K562 (cell line): Measurements from ENCODE around the gene SLC16A13. TPM values are rescaled to one million over a fixed set of nuclear protein-coding genes. Genes with fewer than 3 reads are reported as not detected.

Experiments
- ATAC-seq: fragments of 200-7000 bp; cut with Tn5 transposase; 3 replicates; pipeline ENCODE4 v1.9.1; 2020; ENCODE audit warnings: moderate library complexity
- Bru-seq: library from RNA; stranded (reverse); fragments of 400-500 nt; gene quantifications from one replicate; lab custom pipeline; 2021; lab: Mats Ljungman, UMichigan
- BruChase-seq, 2 experiments: library from RNA; stranded (reverse); fragments of 400-500 nt; gene quantifications; one replicate each; lab custom pipeline; 2021; lab: Mats Ljungman, UMichigan
- BruUV-seq: library from RNA; stranded (reverse); fragments of 400-500 nt; replicated peaks from 2 replicates; lab custom pipeline; 2021; lab: Mats Ljungman, UMichigan
- CTCF ChIA-PET: fragments of 300-600 bp; formaldehyde crosslinking; extraction: SDS; loops from one replicate; lab custom pipeline; 2021; ENCODE audit warnings: low intra/inter-chr PET ratio; lab: Yijun Ruan, JAX
- POLR2A ChIA-PET: fragments of 300-600, 350-650 bp; sonication (Branson Sonifier 250); formaldehyde crosslinking; extraction: SDS; loops from one replicate; lab custom pipeline; 2021; ENCODE audit warnings: antibody characterized with exemption, inconsistent platforms; lab: Yijun Ruan, JAX
- DNase-seq, 4 experiments: peaks; one replicate each; pipeline versions ENCODE4 v3.0.0 to v3.0.0-alpha.2; 2011 to 2018; ENCODE audit warnings: low spot score in 3 of 4, mixed read lengths in 3 of 4; ENCODE audit errors: extremely low read depth in 1 of 4
- FAIRE-seq: peaks from 2 replicates; lab custom pipeline; 2011; peaks lifted over from hg19 to GRCh38; lab: Jason Lieb, UNC
- H2AFZ ChIP-seq: 2 replicates; pipeline ENCODE4 v1.6.0; 2011; ENCODE audit warnings: low read depth, low read length, control low read depth, inconsistent platforms
- H3K27ac ChIP-seq: fragments of 200-600 bp; 3 replicates; pipeline ENCODE4 v1.8.0; 2011; ENCODE audit warnings: low read depth, mild to moderate bottlenecking, control low read depth, inconsistent platforms, low read length, moderate library complexity, mixed read lengths; ENCODE audit errors: extremely low read depth
- H3K27me3 ChIP-seq, 2 experiments: fragments of 300-600 bp in 1 of 2; 2 replicates in 1 of 2; 3 replicates in 1 of 2; pipeline versions ENCODE4 v1.6.0 to v1.8.0; 2011; ENCODE audit warnings: inconsistent platforms in 2 of 2, low read length in 2 of 2, mild to moderate bottlenecking in 1 of 2, mixed read lengths in 1 of 2, moderate library complexity in 1 of 2; ENCODE audit not compliant: control insufficient read depth in 2 of 2, insufficient read depth in 2 of 2
- H3K36me3 ChIP-seq: fragments of 300-600 bp; 3 replicates; pipeline ENCODE4 v1.8.0; 2011; ENCODE audit warnings: mild to moderate bottlenecking, low read length, inconsistent platforms; ENCODE audit not compliant: control insufficient read depth, insufficient read depth
- H3K4me1 ChIP-seq, 2 experiments: fragments of 200-600 bp in 1 of 2; replicated peaks in 1 of 2; 2 replicates in 1 of 2; 3 replicates in 1 of 2; pipeline versions ENCODE4 v1.5.1 to v1.8.0; 2011; ENCODE audit warnings: inconsistent platforms in 2 of 2, low read length in 2 of 2, mild to moderate bottlenecking in 1 of 2, mixed read lengths in 1 of 2, moderate library complexity in 1 of 2; ENCODE audit not compliant: control insufficient read depth in 2 of 2, insufficient read depth in 2 of 2
- H3K4me2 ChIP-seq: 2 replicates; pipeline ENCODE4 v1.6.1; 2011; ENCODE audit warnings: low read length, control low read depth, inconsistent platforms, mixed read lengths; ENCODE audit not compliant: insufficient read depth
- H3K4me3 ChIP-seq: fragments of 200-600 bp; sonication (generic), shearing (Covaris generic); 2 replicates; pipeline ENCODE4 v1.5.1; 2016; ENCODE audit warnings: control low read depth, inconsistent platforms
- H3K79me2 ChIP-seq: fragments of 200-600 bp; 3 replicates; pipeline ENCODE4 v1.8.0; 2011; ENCODE audit warnings: low read length, inconsistent platforms; ENCODE audit not compliant: control insufficient read depth, insufficient read depth
- H3K9ac ChIP-seq, 2 experiments: 2 replicates each; pipeline versions ENCODE4 v1.6.0 to v1.6.1; 2011; ENCODE audit warnings: low read depth in 2 of 2, low read length in 2 of 2, control low read depth in 1 of 2, inconsistent platforms in 1 of 2, mild to moderate bottlenecking in 1 of 2, mixed read lengths in 1 of 2; ENCODE audit not compliant: insufficient read depth in 1 of 2
- H3K9me1 ChIP-seq: one replicate; pipeline ENCODE4 v1.6.0; 2011; ENCODE audit warnings: inconsistent platforms, mild to moderate bottlenecking, low read length, moderate library complexity; ENCODE audit not compliant: control insufficient read depth, insufficient read depth
- H3K9me3 ChIP-seq: replicated peaks from 2 replicates; pipeline ENCODE4 v1.5.1; 2011; ENCODE audit warnings: low read depth, low read length, inconsistent platforms; ENCODE audit not compliant: control insufficient read depth, insufficient read depth
- H4K20me1 ChIP-seq: replicated peaks from 2 replicates; pipeline ENCODE4 v1.6.1; 2011; ENCODE audit warnings: low read length, inconsistent platforms, mixed read lengths; ENCODE audit not compliant: control insufficient read depth, insufficient read depth
- FOS ChIP-seq: IDR thresholded peaks from 3 replicates; pipeline ENCODE4 v1.6.1; 2011; ENCODE audit not compliant: insufficient read length; ENCODE audit errors: extremely low read depth
- FOXP1 ChIP-seq: sonication (generic); formaldehyde crosslinking; IDR thresholded peaks from 2 replicates; pipeline ENCODE4 v1.8.0; 2022; ENCODE audit warnings: mild to moderate bottlenecking, missing genetic modification reagents
- NCOR1 ChIP-seq: fragments of 450-650 bp; IDR thresholded peaks from 2 replicates; pipeline ENCODE4 v1.6.1; 2016; ENCODE audit warnings: mild to moderate bottlenecking, moderate library complexity
- POLR3G ChIP-seq: IDR thresholded peaks from 2 replicates; pipeline ENCODE4 v1.6.1; 2011; ENCODE audit not compliant: insufficient read length, insufficient replicate concordance; ENCODE audit errors: extremely low read depth
- RFX7 ChIP-seq: fragments of 250-450 bp; sonication (Bioruptor Pico); IDR thresholded peaks from 2 replicates; pipeline ENCODE4 v1.5.1; 2021; ENCODE audit warnings: mild to moderate bottlenecking
- TCF7 ChIP-seq: sonication (generic); IDR thresholded peaks from 2 replicates; pipeline ENCODE4 v1.6.1; 2016; ENCODE audit warnings: antibody characterized with exemption, borderline replicate concordance
- TEAD2 ChIP-seq: fragments of 450-650 bp; IDR thresholded peaks from 2 replicates; pipeline ENCODE4 v1.6.1; 2016; ENCODE audit warnings: missing genetic modification characterization, control low read depth, missing compliant biosample characterization
- WHSC1 ChIP-seq: IDR thresholded peaks from one replicate; pipeline ENCODE4 v1.6.1; 2012; ENCODE audit warnings: low read length, control low read depth, inconsistent platforms
- ZNF274 ChIP-seq: IDR thresholded peaks from 2 replicates; pipeline ENCODE4 v1.6.1; 2011; ENCODE audit warnings: low read depth, mild to moderate bottlenecking, low read length, moderate library complexity, borderline replicate concordance
- ZNF444 ChIP-seq: fragments of 250-450 bp; sonication (Bioruptor Pico); IDR thresholded peaks from 2 replicates; pipeline ENCODE4 v1.4.0; 2020; ENCODE audit warnings: mild to moderate bottlenecking, moderate library complexity
- ZNF780A ChIP-seq: fragments of 250-450 bp; sonication (Bioruptor Pico); IDR thresholded peaks from 2 replicates; pipeline ENCODE4 v1.5.0; 2021; ENCODE audit warnings: mild to moderate bottlenecking
- ZZZ3 ChIP-seq: fragments of 450-650 bp; IDR thresholded peaks from 2 replicates; pipeline ENCODE4 v1.6.1; 2016; ENCODE audit warnings: antibody characterized with exemption, mild to moderate bottlenecking, moderate library complexity
- WGBS: fragments of 100-300 bp; shearing (Covaris generic); methylation state at CpG from one replicate; pipeline ENCODE4 v1.1.6; 2016; ENCODE audit warnings: low coverage, mixed read lengths; ENCODE audit not compliant: insufficient coverage; ENCODE audit errors: missing lambda C conversion rate; 5-methylcytosine and 5-hydroxymethylcytosine counted together
- in situ Hi-C: fragments of 300-500 bp; cut with MboI; formaldehyde crosslinking; loops from 4 replicates; pipeline ENCODE4 v1.15.0; 2018; ENCODE audit warnings: inconsistent platforms, mixed read lengths
- intact Hi-C: fragments of 100-400 bp; cut with micrococcal nuclease; formaldehyde crosslinking; loops from 2 replicates; pipeline ENCODE4 v1.14.2; 2022
- long read RNA-seq, 3 experiments: library from polyadenylated mRNA in 2 of 3; library from RNA in 1 of 3; unstranded in 2 of 3; stranded (forward) in 1 of 3; transcript quantifications; one replicate each; pipeline ENCODE4 v2.0.0, GENCODE V29; 2019 to 2022
- polyA minus RNA-seq, 3 experiments: library from RNA; depleted of rRNA, polyadenylated mRNA; stranded (reverse); fragments of >200 nt; gene quantifications; 2 replicates each; pipeline ENCODE4 v1.2.3, GENCODE V29; 2011
- polyA plus RNA-seq, 8 experiments: library from polyadenylated mRNA; depleted of rRNA in 4 of 8; stranded (reverse) in 5 of 8; unstranded in 3 of 8; fragments of >200 nt; fragmentation: Nextera tagmentation in 2 of 8; fragmentation: Illumina TruSeq in 1 of 8; extraction: Ambion mirVana in 2 of 8; extraction: Trizol in 1 of 8; gene quantifications; 2 replicates each; pipeline versions ENCODE4 v1.2.1 to v1.2.3, GENCODE V29; 2011 to 2014; ENCODE audit warnings: inconsistent platforms in 1 of 8, missing spikeins in 1 of 8
- total RNA-seq, 7 experiments: library from RNA; depleted of rRNA in 6 of 7; stranded (reverse); fragments of >200 nt in 6 of 7; fragmentation: Illumina TruSeq in 2 of 7; extraction: Trizol in 2 of 7; gene quantifications; 2 replicates each; pipeline versions ENCODE4 v1.2.1 to v1.2.3, GENCODE V29; 2011 to 2021; ENCODE audit warnings: low replicate concordance in 1 of 7
- TF ChIP-seq, protein P1 (sequence below), 2 experiments: fragments of 450-650 bp in 1 of 2; sonication (generic) in 1 of 2; formaldehyde crosslinking in 1 of 2; IDR thresholded peaks in 1 of 2; conservative IDR thresholded peaks in 1 of 2; 2 replicates each; pipeline versions ENCODE4 v1.6.1 to v1.8.1; 2016 to 2023; ENCODE audit warnings: mild to moderate bottlenecking in 2 of 2, moderate library complexity in 2 of 2, inconsistent platforms in 1 of 2, missing genetic modification reagents in 1 of 2
- TF ChIP-seq, protein P2 (sequence below): fragments of 450-650 bp; formaldehyde crosslinking; IDR thresholded peaks from 2 replicates; pipeline ENCODE4 v1.4.0; 2022; ENCODE audit warnings: mild to moderate bottlenecking, moderate library complexity

The SLC16A13 gene, protein sequence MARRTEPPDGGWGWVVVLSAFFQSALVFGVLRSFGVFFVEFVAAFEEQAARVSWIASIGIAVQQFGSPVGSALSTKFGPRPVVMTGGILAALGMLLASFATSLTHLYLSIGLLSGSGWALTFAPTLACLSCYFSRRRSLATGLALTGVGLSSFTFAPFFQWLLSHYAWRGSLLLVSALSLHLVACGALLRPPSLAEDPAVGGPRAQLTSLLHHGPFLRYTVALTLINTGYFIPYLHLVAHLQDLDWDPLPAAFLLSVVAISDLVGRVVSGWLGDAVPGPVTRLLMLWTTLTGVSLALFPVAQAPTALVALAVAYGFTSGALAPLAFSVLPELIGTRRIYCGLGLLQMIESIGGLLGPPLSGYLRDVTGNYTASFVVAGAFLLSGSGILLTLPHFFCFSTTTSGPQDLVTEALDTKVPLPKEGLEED
- total RNA-seq (2011; cell fraction: chromatin; rRNA removed; ENCODE audit: low replicate concordance), result 4.9 and 17.0 TPM in 2 replicates
- total RNA-seq (2011; cell fraction: nucleolus; rRNA removed), result 12.9 and 17.7 TPM in 2 replicates
- 11.1 and 12.8 TPM in 2 replicates for total RNA-seq (2011; cell fraction: nucleoplasm; rRNA removed)
- total RNA-seq (2014; rRNA removed) (1.2 and 1.8 TPM in 2 replicates), total RNA-seq (2014; rRNA removed; fragmentation: Illumina TruSeq; extraction: Trizol) (0.19 and 0.33 TPM in 2 replicates), total RNA-seq (2015; rRNA removed; fragmentation: Illumina TruSeq; extraction: Trizol) (0.87 and 0.94 TPM in 2 replicates), total RNA-seq (2021) (4.5 and 5.6 TPM in 2 replicates), polyA plus RNA-seq (2011; rRNA removed) (0.50 and 2.8 TPM in 2 replicates), polyA plus RNA-seq (2014; fragmentation: Illumina TruSeq; extraction: Trizol) (2.7 and 3.3 TPM in 2 replicates), polyA plus RNA-seq (2014; fragmentation: Nextera tagmentation; extraction: Ambion mirVana) (under 1 TPM; 0.04 to 0.18 TPM), polyA plus RNA-seq (2014; rRNA removed) (0.65 and 1.5 TPM in 2 replicates), polyA minus RNA-seq (2011; rRNA and poly(A)+ RNA removed) (1.1 and 2.6 TPM in 2 replicates), Bru-seq, nascent RNA (percentile 50 among the genes with signal in this experiment), BruChase-seq, experiment 1, labeled RNA remaining after a 2-hour chase (percentile 51 among the genes with signal in this experiment), BruChase-seq, experiment 2, labeled RNA remaining after a 6-hour chase (percentile 44 among the genes with signal in this experiment)
- polyA plus RNA-seq (2011; cell fraction: cytosol; rRNA removed), result 1.4 and 1.7 TPM in 2 replicates
- polyA plus RNA-seq (2011; cell fraction: nucleus; rRNA removed), result 4.4 and 4.5 TPM in 2 replicates
- polyA plus RNA-seq (2012), result 3.8 and 4.8 TPM in 2 replicates
- polyA minus RNA-seq (2011; cell fraction: cytosol; rRNA and poly(A)+ RNA removed), result 1.7 TPM in 2 replicates
- 4.8 and 5.3 TPM in 2 replicates for polyA minus RNA-seq (2011; cell fraction: nucleus; rRNA and poly(A)+ RNA removed)
- long read RNA-seq, experiment 1, partial matches to known transcripts, result 1 of 4 reads
- long read RNA-seq, experiment 1, other reads (novel, unspliced or antisense), result 0 of 4 reads
- long read RNA-seq, experiment 2, partial matches to known transcripts, result 1 of 2 reads
- long read RNA-seq, experiment 2, other reads (novel, unspliced or antisense), result 0 of 2 reads
- long read RNA-seq, experiment 3, partial matches to known transcripts, result 0 of 1 reads
- long read RNA-seq, experiment 3, other reads (novel, unspliced or antisense), result 1 of 1 reads

DNA sequence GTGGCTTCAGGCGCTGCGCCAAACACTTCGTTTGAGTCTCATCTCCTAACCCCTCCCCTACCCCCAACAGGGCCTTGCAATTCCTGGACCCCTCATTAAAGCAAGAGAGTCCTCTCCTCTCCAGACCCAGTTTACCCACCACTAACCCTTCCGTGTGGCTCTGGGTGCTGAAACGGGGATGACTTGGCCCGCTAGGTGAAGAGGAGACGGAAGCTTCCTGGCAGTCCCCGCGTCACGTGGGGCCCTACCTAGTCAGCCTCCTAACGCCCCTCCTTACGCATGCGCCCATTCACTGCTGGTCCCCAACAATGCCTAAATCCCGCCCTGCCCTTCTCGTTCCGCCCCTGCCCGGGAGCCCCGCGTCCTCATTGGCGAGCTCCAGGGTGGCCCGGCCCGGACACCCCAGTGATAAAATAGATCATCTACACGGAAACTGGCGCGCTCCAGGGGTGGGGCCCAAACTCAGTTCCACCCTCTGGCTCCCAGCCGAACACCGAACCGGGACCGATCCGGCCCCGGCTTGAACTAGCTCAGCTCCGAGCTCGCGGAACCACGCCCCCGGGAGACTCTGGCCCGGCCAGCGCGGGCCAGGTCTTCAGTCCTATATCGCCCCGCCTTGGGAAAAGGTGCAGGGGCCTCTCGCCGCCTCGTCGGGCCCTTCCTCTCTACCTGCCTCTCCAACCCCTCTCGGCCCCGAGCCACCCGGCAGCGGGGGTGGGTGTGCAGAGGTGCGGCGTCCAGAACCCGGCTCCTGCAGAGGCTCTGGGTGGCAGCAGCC is at the start of gene SLC16A13:
TSS of gene SLC16A13 (plus strand) at position 425 of the 778 bp plus-strand sequence. CDS start 368 bp downstream, outside the sequence.
- Histone ChIP-seq H3K9me3 (no peaks in the 10 kb centered on the region), H3K27ac (peak within 1 kb of the TSS; percentile 90), H3K9ac (peak within 1 kb of the TSS; percentile 85 to 94), H3K36me3 (no peaks in the 10 kb centered on the region), H2AFZ (peak within 1 kb of the TSS; percentile 87), H3K4me1 (peaks cover 11 to 20% of the 10 kb centered on the region in 2 experiments; a peak in 4 of 5 replicates), H3K4me3 (peak within 1 kb of the TSS; percentile 77), H3K4me2 (peak within 1 kb of the TSS; percentile 91), H3K9me1 (no peaks in the 10 kb centered on the region), H3K27me3 (no peaks in the 10 kb centered on the region), H3K79me2 (peaks cover 21% of the 10 kb centered on the region), H4K20me1 (no peaks in the 10 kb centered on the region)
- FAIRE-seq (peak; percentile 95), ATAC-seq (peak; percentile 95), DNase-seq (peak; percentile 95 to 99 (median 96))
- ChIA-PET POLR2A (interaction anchor here (0.5 to 1.3 kb wide), 13 partner anchors 8 to 897 kb away, joined by 3 to 10 read pairs (median 3); partner anchors contain the start of genes RNASEK, SLC16A11 and WRAP53), CTCF (no interaction called here)
- BruUV-seq, result no TSS peak
- intact Hi-C loops, result no loop called here
- 1% methylated on average over 34 of the region's 52 CpGs for WGBS
- in situ Hi-C loops, result loop anchor here (25.0 kb wide), 1 partner anchor 527 kb away; the partner anchor contains the start of genes SENP3 and TNFSF13
- TF ChIP-seq WHSC1 (no peak), NCOR1 (no peak), TEAD2 (tag) (no peak), FOXP1 (no peak), RFX7 (CRISPR knock-in tag) (no peak), POLR3G (no peak), ZZZ3 (no peak), FOS (no peak), ZNF274 (no peak), ZNF780A (CRISPR knock-in tag) (no peak), TCF7 (no peak), ZNF444 (CRISPR knock-in tag) (no peak)
- TF ChIP-seq, protein P1, sequence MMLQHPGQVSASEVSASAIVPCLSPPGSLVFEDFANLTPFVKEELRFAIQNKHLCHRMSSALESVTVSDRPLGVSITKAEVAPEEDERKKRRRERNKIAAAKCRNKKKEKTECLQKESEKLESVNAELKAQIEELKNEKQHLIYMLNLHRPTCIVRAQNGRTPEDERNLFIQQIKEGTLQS (IDR thresholded peaks at IDR 0.05), result peak; percentile 40; the same call in 1 of the 2 replicates
- TF ChIP-seq, protein P1 (CRISPR knock-in tag; conservative IDR thresholded peaks at IDR 0.05), result no peak
- TF ChIP-seq, protein P2, sequence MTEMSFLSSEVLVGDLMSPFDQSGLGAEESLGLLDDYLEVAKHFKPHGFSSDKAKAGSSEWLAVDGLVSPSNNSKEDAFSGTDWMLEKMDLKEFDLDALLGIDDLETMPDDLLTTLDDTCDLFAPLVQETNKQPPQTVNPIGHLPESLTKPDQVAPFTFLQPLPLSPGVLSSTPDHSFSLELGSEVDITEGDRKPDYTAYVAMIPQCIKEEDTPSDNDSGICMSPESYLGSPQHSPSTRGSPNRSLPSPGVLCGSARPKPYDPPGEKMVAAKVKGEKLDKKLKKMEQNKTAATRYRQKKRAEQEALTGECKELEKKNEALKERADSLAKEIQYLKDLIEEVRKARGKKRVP, result no peak
